ENCODE data around the gene TLE5. TPM values are rescaled to one million over a fixed set of nuclear protein-coding genes. Genes with fewer than 3 reads are reported as not detected.
A peak's percentile ranks its signal among the peaks of the same experiment; 100 is the strongest.

Gene TLE5
- total RNA-seq, 1 experiment from 2014 or later, result 170 TPM

DNA sequence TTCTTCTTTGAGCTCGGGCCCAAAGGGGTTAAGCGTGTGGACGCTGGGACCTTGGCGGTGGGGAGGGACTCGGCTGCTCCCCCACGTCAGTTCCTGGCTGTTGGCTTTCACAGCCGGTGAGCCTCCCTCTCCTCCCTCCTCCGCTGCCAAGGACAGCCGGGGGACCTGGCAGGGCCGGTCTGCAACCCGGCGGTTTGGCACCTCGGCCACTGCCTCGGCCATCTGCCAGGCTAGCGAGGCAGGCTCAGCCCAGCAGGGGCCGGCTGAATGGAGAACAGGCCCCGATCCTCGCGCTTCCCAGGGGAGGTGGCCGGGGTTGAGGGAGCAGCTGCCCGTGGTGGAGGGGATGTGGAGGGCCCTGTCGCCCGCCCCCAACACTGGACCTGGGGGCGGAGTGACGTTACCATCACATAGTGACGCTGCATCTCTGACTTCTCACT lies 5.0 kb downstream of the TLE5 start:
- Mint-ChIP-seq H3K9me3 (ENCODE audit: low read depth, unreplicated experiment) (no peaks in the 10 kb centered on the region), H3K4me3 (ENCODE audit: low read depth, unreplicated experiment) (no peak overlapping the region), H3K27me3 (ENCODE audit: unreplicated experiment) (no peaks in the 10 kb centered on the region), H3K4me1 (ENCODE audit: low read depth, unreplicated experiment) (peaks cover 9% of the 10 kb centered on the region), H3K27ac (ENCODE audit: unreplicated experiment) (no peak overlapping the region), H3K36me3 (ENCODE audit: insufficient read depth, unreplicated experiment) (peaks cover 36% of the 10 kb centered on the region)
- CTCF ChIA-PET, result interaction anchor here (0.6 kb wide), 1 partner anchor 8 kb away, joined by 5 read pairs; no protein-coding TSS in a partner anchor
- intact Hi-C loops (cut with micrococcal nuclease; ENCODE audit: unreplicated experiment), result no loop called here
- TF ChIP-seq, protein P1, sequence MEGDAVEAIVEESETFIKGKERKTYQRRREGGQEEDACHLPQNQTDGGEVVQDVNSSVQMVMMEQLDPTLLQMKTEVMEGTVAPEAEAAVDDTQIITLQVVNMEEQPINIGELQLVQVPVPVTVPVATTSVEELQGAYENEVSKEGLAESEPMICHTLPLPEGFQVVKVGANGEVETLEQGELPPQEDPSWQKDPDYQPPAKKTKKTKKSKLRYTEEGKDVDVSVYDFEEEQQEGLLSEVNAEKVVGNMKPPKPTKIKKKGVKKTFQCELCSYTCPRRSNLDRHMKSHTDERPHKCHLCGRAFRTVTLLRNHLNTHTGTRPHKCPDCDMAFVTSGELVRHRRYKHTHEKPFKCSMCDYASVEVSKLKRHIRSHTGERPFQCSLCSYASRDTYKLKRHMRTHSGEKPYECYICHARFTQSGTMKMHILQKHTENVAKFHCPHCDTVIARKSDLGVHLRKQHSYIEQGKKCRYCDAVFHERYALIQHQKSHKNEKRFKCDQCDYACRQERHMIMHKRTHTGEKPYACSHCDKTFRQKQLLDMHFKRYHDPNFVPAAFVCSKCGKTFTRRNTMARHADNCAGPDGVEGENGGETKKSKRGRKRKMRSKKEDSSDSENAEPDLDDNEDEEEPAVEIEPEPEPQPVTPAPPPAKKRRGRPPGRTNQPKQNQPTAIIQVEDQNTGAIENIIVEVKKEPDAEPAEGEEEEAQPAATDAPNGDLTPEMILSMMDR (IDR thresholded peaks at IDR 0.05; ENCODE audit: unreplicated experiment), result no peak
- DNase-seq, result peak; percentile 68
- no TSS peak for BruUV-seq (replicated peaks)

DNA sequence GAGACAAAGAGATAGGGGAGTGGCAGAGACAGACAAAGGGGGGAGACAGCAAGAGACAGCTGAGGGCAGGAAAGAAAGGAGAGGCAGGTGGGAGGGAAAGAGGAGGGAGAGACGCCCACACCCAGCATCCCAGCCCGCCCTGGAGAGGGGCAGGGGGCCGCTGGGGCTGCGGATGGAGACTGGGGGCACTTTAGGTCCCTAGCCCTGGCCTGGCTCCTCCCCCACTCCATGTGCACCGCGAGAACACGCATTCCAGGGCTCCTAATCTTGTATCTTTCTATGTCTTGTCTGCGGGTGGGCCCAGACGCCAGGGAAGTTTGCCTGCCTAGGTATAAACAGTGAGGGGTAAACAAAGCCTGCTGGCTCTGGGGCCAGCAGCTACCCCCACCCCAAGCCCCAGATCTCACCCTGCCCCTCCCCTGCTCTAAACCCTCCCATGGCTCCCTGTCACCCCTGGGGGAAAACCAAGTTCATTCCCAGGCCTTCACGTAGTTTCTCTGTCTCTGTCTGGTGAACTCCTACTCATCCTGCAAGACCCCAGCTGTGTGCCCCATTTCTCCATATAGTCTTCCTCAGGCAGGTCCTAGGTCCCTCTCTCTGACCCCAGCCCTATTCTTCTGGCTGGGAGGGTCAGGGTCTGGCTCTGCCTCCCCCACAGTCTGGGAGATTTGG lies 5.7 kb downstream of the TLE5 start:
- BruUV-seq (replicated peaks), result no TSS peak
- TF ChIP-seq, protein P1 (IDR thresholded peaks at IDR 0.05; ENCODE audit: unreplicated experiment), result no peak
- intact Hi-C loops (cut with micrococcal nuclease; ENCODE audit: unreplicated experiment), result no loop called here
- DNase-seq, result no peak
- H3K9me3 Mint-ChIP-seq (ENCODE audit: low read depth, unreplicated experiment), result no peaks in the 10 kb centered on the region
- H3K4me1 Mint-ChIP-seq (ENCODE audit: low read depth, unreplicated experiment), result peaks cover 9% of the 10 kb centered on the region
- no peak overlapping the region for H3K27ac Mint-ChIP-seq (ENCODE audit: unreplicated experiment)
- H3K36me3 Mint-ChIP-seq (ENCODE audit: insufficient read depth, unreplicated experiment), result peaks cover 39% of the 10 kb centered on the region
- CTCF ChIA-PET, result interaction anchor here (1.3 kb wide), 1 partner anchor 106 kb away, joined by 4 read pairs; no protein-coding TSS in a partner anchor
- H3K27me3 Mint-ChIP-seq (ENCODE audit: unreplicated experiment), result no peaks in the 10 kb centered on the region
- H3K4me3 Mint-ChIP-seq (ENCODE audit: low read depth, unreplicated experiment), result peak overlapping the region; percentile 37

DNA sequence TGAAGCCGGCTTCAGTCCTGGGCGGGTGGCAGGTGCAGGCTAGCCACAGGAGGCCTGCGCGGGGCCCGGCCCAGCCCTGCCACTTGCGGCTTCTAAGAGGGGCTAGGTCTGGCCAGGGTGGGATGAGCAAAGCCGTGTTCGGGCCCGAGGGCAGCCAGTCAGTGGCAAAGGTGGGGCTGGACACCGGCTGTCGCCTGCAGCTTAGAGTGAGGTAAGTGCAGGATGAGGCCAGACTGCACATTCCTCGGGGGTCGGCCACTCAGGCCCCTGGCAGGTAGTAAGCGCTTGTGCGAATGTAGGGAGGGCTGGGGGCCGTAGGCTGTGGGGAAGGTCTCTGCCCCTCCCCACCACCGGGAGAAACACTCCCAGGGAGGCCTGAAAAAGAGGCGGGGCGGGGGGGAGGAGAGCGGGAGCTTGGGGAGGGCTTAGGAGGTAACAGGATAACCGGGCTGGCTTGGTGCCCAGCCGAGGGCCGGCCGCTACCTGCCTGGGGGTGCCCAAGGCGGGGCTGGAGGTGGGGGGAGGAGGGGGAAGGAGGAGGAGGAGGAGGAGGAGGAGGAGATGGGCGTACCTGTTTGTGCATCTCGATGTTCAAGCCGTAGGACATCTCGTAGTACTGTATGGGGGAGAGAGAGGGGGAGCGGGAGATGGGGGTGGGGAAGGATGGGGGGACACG lies 6.4 kb downstream of the TLE5 start:
- peaks cover 32% of the 10 kb centered on the region for H3K36me3 Mint-ChIP-seq (ENCODE audit: insufficient read depth, unreplicated experiment)
- no TSS peak for BruUV-seq (replicated peaks)
- no peaks in the 10 kb centered on the region for H3K9me3 Mint-ChIP-seq (ENCODE audit: low read depth, unreplicated experiment)
- peak overlapping the region; percentile 37 for H3K4me3 Mint-ChIP-seq (ENCODE audit: low read depth, unreplicated experiment)
- CTCF ChIA-PET, result interaction anchor here (0.6 to 1.3 kb wide), 3 partner anchors 103 to 368 kb away, joined by 4 to 7 read pairs (median 7); no protein-coding TSS in a partner anchor
- DNase-seq, result peak; percentile 82
- H3K27ac Mint-ChIP-seq (ENCODE audit: unreplicated experiment), result no peak overlapping the region
- no peaks in the 10 kb centered on the region for H3K27me3 Mint-ChIP-seq (ENCODE audit: unreplicated experiment)
- TF ChIP-seq, protein P1 (IDR thresholded peaks at IDR 0.05; ENCODE audit: unreplicated experiment), result no peak
- intact Hi-C loops (cut with micrococcal nuclease; ENCODE audit: unreplicated experiment), result no loop called here
- H3K4me1 Mint-ChIP-seq (ENCODE audit: low read depth, unreplicated experiment), result peaks cover 9% of the 10 kb centered on the region

DNA sequence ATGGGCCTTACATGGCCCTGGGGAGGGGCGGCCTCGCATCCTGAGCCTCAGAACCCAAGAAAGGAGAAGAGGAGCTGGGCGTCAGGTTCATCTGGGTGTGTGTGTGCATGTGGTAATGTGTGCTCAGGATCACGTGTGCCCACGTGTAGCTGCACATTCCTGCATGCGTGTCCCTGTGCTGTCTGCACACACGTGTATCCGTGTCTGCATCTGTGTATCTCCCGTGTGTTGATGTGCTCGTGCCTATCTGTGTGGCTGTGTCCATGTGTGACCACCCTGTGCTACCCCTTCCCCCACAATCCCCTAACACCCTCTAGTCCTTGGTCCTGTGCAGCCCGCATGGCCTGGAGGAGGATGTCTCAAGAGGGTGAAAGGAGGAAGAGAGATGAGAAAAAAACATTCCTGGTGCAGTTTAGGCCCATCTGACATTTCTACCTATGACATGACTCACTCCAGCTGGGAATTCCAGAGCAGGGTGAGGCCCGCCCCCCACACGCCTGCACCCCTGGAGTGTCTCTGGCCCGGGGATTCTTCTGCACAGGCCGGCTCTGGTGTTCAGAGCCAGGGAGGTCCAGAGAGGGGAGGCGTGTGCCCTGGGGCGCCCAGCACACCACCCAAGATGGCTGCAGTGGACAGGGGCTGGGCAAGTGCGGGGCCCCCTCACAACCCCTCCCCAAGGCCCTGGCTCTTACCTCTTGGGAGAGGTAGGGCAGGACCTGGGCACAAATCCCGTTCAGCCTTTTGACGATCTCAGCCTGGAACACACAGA lies 7.1 kb downstream of the TLE5 start:
- CTCF ChIA-PET, result interaction anchor here (0.6 to 1.3 kb wide), 4 partner anchors 91 to 369 kb away, joined by 4 to 7 read pairs (median 6); no protein-coding TSS in a partner anchor
- peak overlapping the region; percentile 73 for H3K27ac Mint-ChIP-seq (ENCODE audit: unreplicated experiment)
- H3K9me3 Mint-ChIP-seq (ENCODE audit: low read depth, unreplicated experiment), result no peaks in the 10 kb centered on the region
- peak; percentile 54 for DNase-seq
- H3K4me1 Mint-ChIP-seq (ENCODE audit: low read depth, unreplicated experiment), result peaks cover 9% of the 10 kb centered on the region
- peaks cover 27% of the 10 kb centered on the region for H3K36me3 Mint-ChIP-seq (ENCODE audit: insufficient read depth, unreplicated experiment)
- H3K4me3 Mint-ChIP-seq (ENCODE audit: low read depth, unreplicated experiment), result peak overlapping the region; percentile 37
- no peaks in the 10 kb centered on the region for H3K27me3 Mint-ChIP-seq (ENCODE audit: unreplicated experiment)
- intact Hi-C loops (cut with micrococcal nuclease; ENCODE audit: unreplicated experiment), result no loop called here
- BruUV-seq (replicated peaks), result no TSS peak
- TF ChIP-seq, protein P1 (IDR thresholded peaks at IDR 0.05; ENCODE audit: unreplicated experiment), result no peak
